Loucy (cell line): ENCODE data around the gene PP2D1.

Experiments
- H2AFZ ChIP-seq: fragments of 200-600 bp; sonication (generic); 2 replicates; pipeline ENCODE4 v1.6.0; 2016; ENCODE audit warnings: antibody characterized with exemption, mild to moderate bottlenecking, low read length, moderate library complexity
- H3F3A ChIP-seq: fragments of 200-600 bp; 2 replicates; pipeline ENCODE4 v1.6.0; 2016; ENCODE audit warnings: antibody characterized with exemption, low read depth, mild to moderate bottlenecking
- H3K27me3 ChIP-seq: fragments of 200-600 bp; sonication (generic); 2 replicates; pipeline ENCODE4 v1.6.1; 2014; ENCODE audit warnings: low read length, mild to moderate bottlenecking; ENCODE audit not compliant: insufficient read depth, poor library complexity, severe bottlenecking
- H3K36me3 ChIP-seq: fragments of 200-600 bp; sonication (generic); 2 replicates; pipeline ENCODE4 v1.6.1; 2016; ENCODE audit warnings: low read length; ENCODE audit not compliant: insufficient read depth
- H3K4me1 ChIP-seq: fragments of 200-600 bp; sonication (generic); 2 replicates; pipeline ENCODE4 v1.5.1; 2014; ENCODE audit warnings: low read length, mild to moderate bottlenecking; ENCODE audit not compliant: insufficient read depth, poor library complexity, severe bottlenecking
- H3K4me2 ChIP-seq: fragments of 200-600 bp; sonication (generic); 2 replicates; pipeline ENCODE4 v1.6.0; 2014; ENCODE audit warnings: antibody characterized with exemption, low read length, low read depth, mild to moderate bottlenecking; ENCODE audit not compliant: poor library complexity, severe bottlenecking
- H3K4me3 ChIP-seq: fragments of 200-600 bp; sonication (generic); 2 replicates; pipeline ENCODE4 v1.5.1; 2014; ENCODE audit warnings: low read length, mild to moderate bottlenecking, mixed read lengths; ENCODE audit not compliant: poor library complexity, severe bottlenecking
- H3K79me2 ChIP-seq: fragments of 200-600 bp; sonication (generic); 2 replicates; pipeline ENCODE4 v1.6.1; 2014; ENCODE audit warnings: low read length; ENCODE audit not compliant: insufficient read depth
- H3K9ac ChIP-seq: fragments of 200-600 bp; sonication (generic); 2 replicates; pipeline ENCODE4 v1.6.0; 2014; ENCODE audit warnings: mild to moderate bottlenecking, low read depth, low read length, moderate library complexity; ENCODE audit not compliant: poor library complexity, severe bottlenecking
- H3K9me2 ChIP-seq: fragments of 200-600 bp; sonication (generic); replicated peaks from 2 replicates; pipeline ENCODE4 v1.6.1; 2016; ENCODE audit warnings: low read depth, low read length, mixed read lengths
- H3K9me3 ChIP-seq: fragments of 200-600 bp; sonication (generic); 2 replicates; pipeline ENCODE4 v1.6.1; 2014; ENCODE audit warnings: mild to moderate bottlenecking, antibody characterized with exemption, low read length, low read depth; ENCODE audit not compliant: insufficient read depth
- H4K20me1 ChIP-seq: fragments of 200-600 bp; sonication (generic); 2 replicates; pipeline ENCODE4 v1.6.0; 2014; ENCODE audit warnings: antibody characterized with exemption, low read length, mild to moderate bottlenecking; ENCODE audit not compliant: insufficient read depth, poor library complexity, severe bottlenecking
- CTCF ChIP-seq: fragments of 200-600 bp; sonication (generic); conservative IDR thresholded peaks from 2 replicates; pipeline ENCODE4 v1.5.1; 2014; ENCODE audit warnings: mild to moderate bottlenecking, antibody characterized with exemption, low read length
- EZH2phosphoT487 ChIP-seq: fragments of 200-600 bp; IDR thresholded peaks from 2 replicates; pipeline ENCODE4 v1.6.1; 2018; ENCODE audit warnings: antibody characterized with exemption, mild to moderate bottlenecking, moderate library complexity, borderline replicate concordance

The PP2D1 gene

GRCh38 chr3:19967812-19968211 lies 44.3 kb downstream of the PP2D1 start:
- TF ChIP-seq EZH2phosphoT487 (no peak), CTCF (no peak)
- Histone ChIP-seq H3K9me3 (no peaks in the 10 kb centered on the region), H3K4me3 (no peak overlapping the region), H4K20me1 (peaks cover 73% of the 10 kb centered on the region), H3K9ac (no peak overlapping the region), H3F3A (peaks cover 4% of the 10 kb centered on the region; the same call in 1 of the 2 replicates), H3K9me2 (no peaks in the 10 kb centered on the region), H3K36me3 (peaks cover 10% of the 10 kb centered on the region; the same call in 1 of the 2 replicates), H3K4me2 (peak overlapping the region; percentile 25), H3K4me1 (peaks cover 10% of the 10 kb centered on the region), H2AFZ (no peak overlapping the region), H3K79me2 (peaks cover 98% of the 10 kb centered on the region), H3K27me3 (no peaks in the 10 kb centered on the region)

- Histone ChIP-seq H3K9me3 (no peaks in the 10 kb centered on the region), H3K4me1 (peaks cover 10% of the 10 kb centered on the region), H3K79me2 (peaks cover 98% of the 10 kb centered on the region), H2AFZ (no peak overlapping the region), H3K27me3 (no peaks in the 10 kb centered on the region), H3K4me3 (no peak overlapping the region), H3K9ac (no peak overlapping the region), H3K4me2 (peak overlapping the region; percentile 25), H3K36me3 (peaks cover 10% of the 10 kb centered on the region; the same call in 1 of the 2 replicates), H3K9me2 (no peaks in the 10 kb centered on the region), H4K20me1 (peaks cover 72% of the 10 kb centered on the region), H3F3A (peaks cover 4% of the 10 kb centered on the region; the same call in 1 of the 2 replicates)
- TF ChIP-seq CTCF (no peak), EZH2phosphoT487 (no peak)
These were observed 44.9 kb downstream of the PP2D1 start for GRCh38 chr3:19967208-19967607.

- H3K27me3 ChIP-seq: no peaks in the 10 kb centered on the region
- H3K36me3 ChIP-seq: peaks cover 14% of the 10 kb centered on the region; the same call in 1 of the 2 replicates
- no peak overlapping the region for H2AFZ ChIP-seq
- peaks cover 52% of the 10 kb centered on the region for H4K20me1 ChIP-seq
- TF ChIP-seq CTCF: no peak
- no peak overlapping the region for H3K9ac ChIP-seq
- H3K9me2 ChIP-seq: no peaks in the 10 kb centered on the region
- no peaks in the 10 kb centered on the region for H3K9me3 ChIP-seq
- H3K4me3 ChIP-seq: no peak overlapping the region
- no peaks in the 10 kb centered on the region for H3F3A ChIP-seq
- peaks cover 98% of the 10 kb centered on the region for H3K79me2 ChIP-seq
- H3K4me2 ChIP-seq: no peak overlapping the region
- peaks cover 7% of the 10 kb centered on the region for H3K4me1 ChIP-seq
These were observed 50.1 kb downstream of the PP2D1 start for GRCh38 chr3:19961960-19962359.
